ENCODE measurements around the gene DCANP1. TPM values are rescaled to one million over a fixed set of nuclear protein-coding genes. Genes with fewer than 3 reads are reported as not detected.

DCANP1 gene
- total RNA-seq, 1 donor from 2014 or later, result not detected

- peak; percentile 92 for TF ChIP-seq CTCF (IDR thresholded peaks at IDR 0.05; ENCODE audit: insufficient read depth, low read length, severe bottlenecking)
- Histone ChIP-seq H3K27me3 (ENCODE audit: control insufficient read depth, insufficient read depth, low read length) (peaks cover 3% of the 10 kb centered on the region), H3K36me3 (ENCODE audit: control insufficient read depth, insufficient read depth, low read length) (no peaks in the 10 kb centered on the region), H3K4me3 (ENCODE audit: low read depth, low read length) (no peak overlapping the region)
- no peak for FAIRE-seq
- peak; percentile 51 for DNase-seq (ENCODE audit: low read depth)
Observed at GRCh38 chr5:135457424-135458071, 10.4 kb upstream of the DCANP1 start.

- FAIRE-seq (no peak), DNase-seq (ENCODE audit: low read depth) (peak; percentile 91)
- no peaks in the 10 kb centered on the region for H3K27me3 ChIP-seq (ENCODE audit: control insufficient read depth, insufficient read depth, low read length)
- no peak for TF ChIP-seq CTCF (IDR thresholded peaks at IDR 0.05; ENCODE audit: insufficient read depth, low read length, severe bottlenecking)
- H3K36me3 ChIP-seq (ENCODE audit: control insufficient read depth, insufficient read depth, low read length), result no peaks in the 10 kb centered on the region
- H3K4me3 ChIP-seq (ENCODE audit: low read depth, low read length), result no peak overlapping the region
Observed at GRCh38 chr5:135456238-135457099, 9.3 kb upstream of the DCANP1 start.

- Histone ChIP-seq H3K36me3 (ENCODE audit: control insufficient read depth, insufficient read depth, low read length) (no peaks in the 10 kb centered on the region), H3K4me3 (ENCODE audit: low read depth, low read length) (no peak overlapping the region), H3K27me3 (ENCODE audit: control insufficient read depth, insufficient read depth, low read length) (no peaks in the 10 kb centered on the region)
- FAIRE-seq (no peak), DNase-seq (ENCODE audit: low read depth) (no peak)
- TF ChIP-seq CTCF (IDR thresholded peaks at IDR 0.05; ENCODE audit: insufficient read depth, low read length, severe bottlenecking), result no peak
Observed at GRCh38 chr5:135455876-135456237, 8.7 kb upstream of the DCANP1 start.

- peaks cover 6% of the 10 kb centered on the region for H3K27me3 ChIP-seq (ENCODE audit: control insufficient read depth, insufficient read depth, low read length)
- no peak overlapping the region for H3K4me3 ChIP-seq (ENCODE audit: low read depth, low read length)
- FAIRE-seq (no peak), DNase-seq (ENCODE audit: low read depth) (no peak)
- TF ChIP-seq CTCF (IDR thresholded peaks at IDR 0.05; ENCODE audit: insufficient read depth, low read length, severe bottlenecking), result no peak
- no peaks in the 10 kb centered on the region for H3K36me3 ChIP-seq (ENCODE audit: control insufficient read depth, insufficient read depth, low read length)
Observed at GRCh38 chr5:135454946-135455345, 7.8 kb upstream of the DCANP1 start.

GRCh38 chr5:135453613-135454012 lies 6.5 kb upstream of the DCANP1 start:
- no peak for FAIRE-seq
- peaks cover 10% of the 10 kb centered on the region for H3K27me3 ChIP-seq (ENCODE audit: control insufficient read depth, insufficient read depth, low read length)
- H3K4me3 ChIP-seq (ENCODE audit: low read depth, low read length), result no peak overlapping the region
- DNase-seq (ENCODE audit: low read depth), result no peak
- no peaks in the 10 kb centered on the region for H3K36me3 ChIP-seq (ENCODE audit: control insufficient read depth, insufficient read depth, low read length)
- no peak for TF ChIP-seq CTCF (IDR thresholded peaks at IDR 0.05; ENCODE audit: insufficient read depth, low read length, severe bottlenecking)

All from bronchial epithelial cell (primary cell).